NCI-H1436 treated with DMSO at 0.1 percent for 48 hours (cell line): ENCODE data around the gene BHMT.
A peak's percentile ranks its signal among the peaks of the same experiment; 100 is the strongest.
"Not testable (repeated sequence)": the region's sequence is repeated elsewhere in the genome, so short reads cannot be mapped to it uniquely, and the experiment has no call there.

Experiments
- DNase-seq: peaks from one replicate; lab custom pipeline; 2025; lab: John Stamatoyannopoulos, UW

The BHMT gene

GRCh38 chr5:79172269-79172668 is 60.7 kb downstream of the BHMT start:
- DNase-seq: no peak

- DNase-seq: peak; percentile 69
Observed at GRCh38 chr5:79173626-79174025, 62.0 kb downstream of the BHMT start.

- DNase-seq: not testable (repeated sequence)
Observed at GRCh38 chr5:79180449-79180848, 68.8 kb downstream of the BHMT start.

- no peak for DNase-seq
Observed at GRCh38 chr5:79181419-79182022, 69.9 kb downstream of the BHMT start.
